ENCODE measurements around the gene PLD1. TPM values are rescaled to one million over a fixed set of nuclear protein-coding genes. Genes with fewer than 3 reads are reported as not detected.

The PLD1 gene
- total RNA-seq, 4 donors from 2014 or later: 49.0 to 66.0 (median 55.1) TPM

GRCh38 chr3:171850320-171850959 lies 40.2 kb upstream of the PLD1 start:
- Histone ChIP-seq H3K27me3 (no peaks in the 10 kb centered on the region), H3K4me1 (no peaks in the 10 kb centered on the region), H3K36me3 (no peaks in the 10 kb centered on the region), H3K9me3 (peaks cover 6% of the 10 kb centered on the region), H3K4me3 (no peak overlapping the region), H3K27ac (no peak overlapping the region)
- TF ChIP-seq POLR2AphosphoS5 (IDR thresholded peaks at IDR 0.05): no peak
- WGBS: 65% methylated on average over 6 of the region's 6 CpGs
- DNase-seq (ENCODE audit: low spot score in 2 of 2): no peak

GRCh38 chr3:171849617-171850319 lies 39.5 kb upstream of the PLD1 start:
- Histone ChIP-seq H3K9me3 (peaks cover 5% of the 10 kb centered on the region), H3K36me3 (no peaks in the 10 kb centered on the region), H3K4me3 (no peak overlapping the region), H3K27ac (no peak overlapping the region), H3K4me1 (no peaks in the 10 kb centered on the region), H3K27me3 (no peaks in the 10 kb centered on the region)
- no peak for DNase-seq (ENCODE audit: low spot score in 2 of 2)
- TF ChIP-seq CTCF (IDR thresholded peaks at IDR 0.05): no peak
- no peak for TF ChIP-seq POLR2A (IDR thresholded peaks at IDR 0.05)
- no peak for TF ChIP-seq POLR2AphosphoS5 (IDR thresholded peaks at IDR 0.05)
- TF ChIP-seq EP300 (IDR thresholded peaks at IDR 0.05): no peak
- whole genome bisulfite sequencing: 88% methylated on average over 6 of the region's 6 CpGs

- Histone ChIP-seq H3K4me3 (no peak overlapping the region), H3K36me3 (no peaks in the 10 kb centered on the region)
- 88% methylated on average over 3 of the region's 3 CpGs for WGBS
Measured at GRCh38 chr3:171847595-171848259, 37.4 kb upstream of the PLD1 start.

GRCh38 chr3:171847133-171847532 lies 36.9 kb upstream of the PLD1 start:
- 84% methylated on average over 6 of the region's 6 CpGs for WGBS
- no peaks in the 10 kb centered on the region for H3K27me3 ChIP-seq
- DNase-seq (ENCODE audit: low spot score in 2 of 2): no peak
- TF ChIP-seq POLR2A (IDR thresholded peaks at IDR 0.05): no peak
- TF ChIP-seq EP300 (IDR thresholded peaks at IDR 0.05): no peak
- TF ChIP-seq POLR2AphosphoS5 (IDR thresholded peaks at IDR 0.05): no peak
- TF ChIP-seq CTCF (IDR thresholded peaks at IDR 0.05): no peak
- H3K9me3 ChIP-seq: no peaks in the 10 kb centered on the region
- H3K36me3 ChIP-seq: no peaks in the 10 kb centered on the region
- no peak overlapping the region for H3K4me3 ChIP-seq
- no peaks in the 10 kb centered on the region for H3K4me1 ChIP-seq
- no peak overlapping the region for H3K27ac ChIP-seq

More at GRCh38 chr3:171847595-171848259, 37.4 kb upstream of the PLD1 start:
- H3K9me3 ChIP-seq: no peaks in the 10 kb centered on the region
- no peaks in the 10 kb centered on the region for H3K4me1 ChIP-seq
- H3K27me3 ChIP-seq: no peaks in the 10 kb centered on the region
- no peak for DNase-seq (ENCODE audit: low spot score in 2 of 2)
- TF ChIP-seq POLR2AphosphoS5 (IDR thresholded peaks at IDR 0.05) (no peak), EP300 (IDR thresholded peaks at IDR 0.05) (no peak), POLR2A (IDR thresholded peaks at IDR 0.05) (no peak), CTCF (IDR thresholded peaks at IDR 0.05) (no peak)
- no peak overlapping the region for H3K27ac ChIP-seq

GRCh38 chr3:171846597-171846996 lies 36.3 kb upstream of the PLD1 start:
- DNase-seq (ENCODE audit: low spot score in 2 of 2): no peak
- Histone ChIP-seq H3K27ac (no peak overlapping the region), H3K27me3 (no peaks in the 10 kb centered on the region), H3K36me3 (no peaks in the 10 kb centered on the region), H3K4me3 (no peak overlapping the region), H3K9me3 (no peaks in the 10 kb centered on the region), H3K4me1 (no peaks in the 10 kb centered on the region)
- WGBS: 79% methylated on average over 2 of the region's 2 CpGs
- TF ChIP-seq POLR2A (IDR thresholded peaks at IDR 0.05) (no peak), EP300 (IDR thresholded peaks at IDR 0.05) (no peak), CTCF (IDR thresholded peaks at IDR 0.05) (no peak), POLR2AphosphoS5 (IDR thresholded peaks at IDR 0.05) (no peak)
